Astrocyte (in vitro differentiated cells and primary cell): ENCODE measurements around the gene SLC38A4. TPM values are rescaled to one million over a fixed set of nuclear protein-coding genes. Genes with fewer than 3 reads are reported as not detected.

Experiments
- DNase-seq: peaks from one replicate; pipeline ENCODE4 v3.0.0-alpha.2; 2010; ENCODE audit warnings: low read depth
- FAIRE-seq: peaks from 2 replicates; lab custom pipeline; 2011; peaks lifted over from hg19 to GRCh38; lab: Jason Lieb, UNC
- H2AFZ ChIP-seq: 2 replicates; pipeline ENCODE4 v1.6.0; 2012; ENCODE audit warnings: low read depth, low read length, inconsistent platforms
- H3K27ac ChIP-seq: 2 replicates; pipeline ENCODE4 v1.5.1; 2011; ENCODE audit warnings: low read depth, low read length, inconsistent platforms
- H3K27me3 ChIP-seq: 2 replicates; pipeline ENCODE4 v1.6.0; 2011; ENCODE audit warnings: low read length, inconsistent platforms; ENCODE audit not compliant: insufficient read depth
- H3K36me3 ChIP-seq: 2 replicates; pipeline ENCODE4 v1.5.1; 2011; ENCODE audit warnings: low read length, inconsistent platforms; ENCODE audit not compliant: insufficient read depth
- H3K4me1 ChIP-seq: 2 replicates; pipeline ENCODE4 v1.5.1; 2011; ENCODE audit warnings: low read length, inconsistent platforms; ENCODE audit not compliant: insufficient read depth
- H3K4me2 ChIP-seq: 2 replicates; pipeline ENCODE4 v1.6.0; 2012; ENCODE audit warnings: low read length, inconsistent platforms
- H3K4me3 ChIP-seq: 2 replicates; pipeline ENCODE4 v1.5.1; 2011; ENCODE audit warnings: low read depth, mild to moderate bottlenecking, low read length, inconsistent platforms; ENCODE audit not compliant: insufficient read depth
- H3K79me2 ChIP-seq: 2 replicates; pipeline ENCODE4 v1.6.0; 2012; ENCODE audit warnings: mild to moderate bottlenecking, low read length, inconsistent platforms; ENCODE audit not compliant: insufficient read depth
- H3K9ac ChIP-seq: 2 replicates; pipeline ENCODE4 v1.6.0; 2012; ENCODE audit warnings: mild to moderate bottlenecking, low read length, inconsistent platforms
- H3K9me3 ChIP-seq: 2 replicates; pipeline ENCODE4 v1.5.1; 2012; ENCODE audit warnings: low read depth, mild to moderate bottlenecking, low read length, inconsistent platforms; ENCODE audit not compliant: insufficient read depth
- H4K20me1 ChIP-seq: 2 replicates; pipeline ENCODE4 v1.6.0; 2012; ENCODE audit warnings: low read length, inconsistent platforms; ENCODE audit not compliant: insufficient read depth
- H3K27ac Mint-ChIP-seq: one replicate; pipeline ENCODE4 v1.8.0; 2021; ENCODE audit warnings: mild to moderate bottlenecking, mixed read lengths; ENCODE audit not compliant: unreplicated experiment
- H3K27me3 Mint-ChIP-seq: one replicate; pipeline ENCODE4 v1.8.0; 2021; ENCODE audit warnings: low read depth, mixed read lengths; ENCODE audit not compliant: unreplicated experiment
- H3K36me3 Mint-ChIP-seq: one replicate; pipeline ENCODE4 v1.8.0; 2021; ENCODE audit warnings: low read depth, mixed read lengths; ENCODE audit not compliant: unreplicated experiment
- H3K4me1 Mint-ChIP-seq: one replicate; pipeline ENCODE4 v1.8.0; 2021; ENCODE audit warnings: low read depth, mixed read lengths; ENCODE audit not compliant: unreplicated experiment
- H3K4me3 Mint-ChIP-seq: one replicate; pipeline ENCODE4 v1.8.0; 2021; ENCODE audit warnings: mild to moderate bottlenecking, moderate library complexity, mixed read lengths; ENCODE audit not compliant: unreplicated experiment
- H3K9me3 Mint-ChIP-seq: one replicate; pipeline ENCODE4 v1.8.0; 2021; ENCODE audit warnings: mild to moderate bottlenecking, mixed read lengths; ENCODE audit not compliant: unreplicated experiment
- CTCF ChIP-seq: IDR thresholded peaks from 2 replicates; pipeline ENCODE4 v1.5.1; 2011; ENCODE audit warnings: low read depth, mild to moderate bottlenecking, inconsistent platforms, low read length, moderate library complexity; ENCODE audit not compliant: insufficient read depth
- EZH2 ChIP-seq: IDR thresholded peaks from 2 replicates; pipeline ENCODE4 v1.6.1; 2012; ENCODE audit warnings: mild to moderate bottlenecking, low read length, inconsistent platforms; ENCODE audit not compliant: insufficient read depth
- total RNA-seq: library from RNA; stranded (reverse); gene quantifications from 2 replicates; pipeline ENCODE4 v1.2.1, GENCODE V29; 2021

SLC38A4 gene
- total RNA-seq, 1 donor from 2014 or later, result 1.6 TPM

GRCh38 chr12:46794593-46795190, 31.1 kb downstream of the SLC38A4 start:
- no peaks in the 10 kb centered on the region for H3K9me3 ChIP-seq
- no peak overlapping the region for H3K9ac ChIP-seq
- H2AFZ ChIP-seq, result no peak overlapping the region
- no peak overlapping the region for H3K4me3 ChIP-seq
- H3K27ac Mint-ChIP-seq, result no peak overlapping the region
- TF ChIP-seq EZH2 (no peak), CTCF (no peak)
- no peaks in the 10 kb centered on the region for H3K4me1 Mint-ChIP-seq
- H3K4me3 Mint-ChIP-seq, result no peak overlapping the region
- FAIRE-seq, result no peak
- H3K36me3 Mint-ChIP-seq, result no peaks in the 10 kb centered on the region
- H3K9me3 Mint-ChIP-seq, result no peaks in the 10 kb centered on the region
- no peaks in the 10 kb centered on the region for H3K27me3 Mint-ChIP-seq
- no peak overlapping the region for H3K27ac ChIP-seq
- no peaks in the 10 kb centered on the region for H3K27me3 ChIP-seq
- H3K4me2 ChIP-seq, result no peak overlapping the region
- H3K4me1 ChIP-seq, result no peaks in the 10 kb centered on the region
- H4K20me1 ChIP-seq, result no peaks in the 10 kb centered on the region
- no peaks in the 10 kb centered on the region for H3K79me2 ChIP-seq
- no peak for DNase-seq
- H3K36me3 ChIP-seq, result no peaks in the 10 kb centered on the region

- H3K79me2 ChIP-seq, result no peaks in the 10 kb centered on the region
- no peak overlapping the region for H3K9ac ChIP-seq
- H3K27me3 ChIP-seq, result no peaks in the 10 kb centered on the region
- DNase-seq (no peak), FAIRE-seq (no peak)
- no peaks in the 10 kb centered on the region for H3K36me3 ChIP-seq
- Mint-ChIP-seq H3K36me3 (no peaks in the 10 kb centered on the region), H3K27me3 (no peaks in the 10 kb centered on the region), H3K4me3 (no peak overlapping the region), H3K4me1 (no peaks in the 10 kb centered on the region), H3K9me3 (no peaks in the 10 kb centered on the region), H3K27ac (no peak overlapping the region)
- H3K9me3 ChIP-seq, result no peaks in the 10 kb centered on the region
- peaks cover 5% of the 10 kb centered on the region for H3K4me1 ChIP-seq
- H3K4me2 ChIP-seq, result no peak overlapping the region
- H3K27ac ChIP-seq, result no peak overlapping the region
- no peak overlapping the region for H3K4me3 ChIP-seq
- H2AFZ ChIP-seq, result no peak overlapping the region
- no peaks in the 10 kb centered on the region for H4K20me1 ChIP-seq
- TF ChIP-seq EZH2 (no peak), CTCF (no peak)
Measured at GRCh38 chr12:46792925-46793324, 32.9 kb downstream of the SLC38A4 start.

- H3K36me3 ChIP-seq, result no peaks in the 10 kb centered on the region
- TF ChIP-seq CTCF, result no peak
- TF ChIP-seq EZH2, result no peak
- Mint-ChIP-seq H3K36me3 (no peaks in the 10 kb centered on the region), H3K4me1 (no peaks in the 10 kb centered on the region), H3K27ac (no peak overlapping the region), H3K4me3 (no peak overlapping the region), H3K27me3 (no peaks in the 10 kb centered on the region), H3K9me3 (no peaks in the 10 kb centered on the region)
- no peaks in the 10 kb centered on the region for H4K20me1 ChIP-seq
- FAIRE-seq (no peak), DNase-seq (no peak)
- H3K9me3 ChIP-seq, result no peaks in the 10 kb centered on the region
- no peak overlapping the region for H2AFZ ChIP-seq
- peaks cover 15% of the 10 kb centered on the region for H3K4me1 ChIP-seq
- H3K79me2 ChIP-seq, result no peaks in the 10 kb centered on the region
- H3K27me3 ChIP-seq, result no peaks in the 10 kb centered on the region
- no peak overlapping the region for H3K4me2 ChIP-seq
- no peak overlapping the region for H3K27ac ChIP-seq
- H3K9ac ChIP-seq, result no peak overlapping the region
- H3K4me3 ChIP-seq, result no peak overlapping the region
Measured at GRCh38 chr12:46790066-46790465, 35.7 kb downstream of the SLC38A4 start.
